AG10803 (cell line): ENCODE data around the gene CPNE6.

Experiments
- DNase-seq: peaks from one replicate; pipeline ENCODE4 v3.0.0; 2010; ENCODE audit warnings: low read depth
- H3K4me3 ChIP-seq: 2 replicates; pipeline ENCODE4 v1.5.1; 2011; ENCODE audit warnings: mild to moderate bottlenecking, low read length, control low read depth
- TF ChIP-seq, protein P1 (sequence below): conservative IDR thresholded peaks from 2 replicates; pipeline ENCODE4 v1.5.1; 2011; ENCODE audit warnings: mild to moderate bottlenecking, low read length, control low read depth, inconsistent platforms

The CPNE6 gene

DNA sequence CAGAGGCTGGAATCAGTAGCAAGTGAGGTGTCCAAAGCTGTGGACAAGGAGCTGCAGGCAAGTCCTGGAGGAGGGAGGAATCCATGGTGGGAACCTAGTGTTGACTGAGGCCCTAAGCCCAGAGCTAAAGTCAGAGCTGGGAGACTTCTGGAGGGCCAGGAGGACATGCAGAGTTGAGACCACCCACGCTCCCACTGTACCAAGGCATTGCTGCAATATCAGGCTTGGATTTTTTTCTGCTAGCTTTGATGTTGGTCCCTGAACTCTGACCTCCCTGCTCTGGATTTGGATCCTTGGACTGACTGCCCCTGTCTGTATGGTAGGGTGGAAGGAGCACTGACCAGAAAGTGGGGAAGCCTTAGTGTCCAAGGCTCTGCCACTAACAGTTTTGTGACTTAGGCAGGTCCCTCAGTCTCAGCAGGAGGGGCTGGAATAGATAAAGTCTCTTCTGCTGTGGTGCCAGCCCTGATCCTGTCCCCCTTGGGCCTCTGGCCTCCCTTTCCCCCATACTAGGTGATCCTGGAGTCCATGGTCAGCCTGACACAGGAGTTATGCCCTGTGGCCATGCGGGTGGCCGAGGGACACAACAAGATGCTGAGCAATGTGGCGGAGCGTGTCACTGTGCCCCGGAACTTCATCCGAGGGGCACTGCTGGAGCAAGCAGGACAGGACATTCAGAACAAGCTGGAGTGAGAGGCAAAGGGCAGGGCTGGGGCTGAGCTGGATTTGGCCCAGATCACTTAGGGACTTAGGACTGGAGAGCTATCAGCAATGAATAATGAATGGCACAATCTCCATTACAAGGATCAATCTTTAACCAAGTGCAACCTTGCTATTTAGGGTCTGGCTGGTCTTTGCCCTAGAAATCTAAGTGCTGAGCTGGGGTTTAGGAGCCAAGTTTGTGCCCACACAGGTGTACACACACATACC, 10.1 kb upstream of the CPNE6 start:
- no peak for DNase-seq
- TF ChIP-seq, protein P1, sequence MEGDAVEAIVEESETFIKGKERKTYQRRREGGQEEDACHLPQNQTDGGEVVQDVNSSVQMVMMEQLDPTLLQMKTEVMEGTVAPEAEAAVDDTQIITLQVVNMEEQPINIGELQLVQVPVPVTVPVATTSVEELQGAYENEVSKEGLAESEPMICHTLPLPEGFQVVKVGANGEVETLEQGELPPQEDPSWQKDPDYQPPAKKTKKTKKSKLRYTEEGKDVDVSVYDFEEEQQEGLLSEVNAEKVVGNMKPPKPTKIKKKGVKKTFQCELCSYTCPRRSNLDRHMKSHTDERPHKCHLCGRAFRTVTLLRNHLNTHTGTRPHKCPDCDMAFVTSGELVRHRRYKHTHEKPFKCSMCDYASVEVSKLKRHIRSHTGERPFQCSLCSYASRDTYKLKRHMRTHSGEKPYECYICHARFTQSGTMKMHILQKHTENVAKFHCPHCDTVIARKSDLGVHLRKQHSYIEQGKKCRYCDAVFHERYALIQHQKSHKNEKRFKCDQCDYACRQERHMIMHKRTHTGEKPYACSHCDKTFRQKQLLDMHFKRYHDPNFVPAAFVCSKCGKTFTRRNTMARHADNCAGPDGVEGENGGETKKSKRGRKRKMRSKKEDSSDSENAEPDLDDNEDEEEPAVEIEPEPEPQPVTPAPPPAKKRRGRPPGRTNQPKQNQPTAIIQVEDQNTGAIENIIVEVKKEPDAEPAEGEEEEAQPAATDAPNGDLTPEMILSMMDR = no peak
- no peak overlapping the region for H3K4me3 ChIP-seq

DNA sequence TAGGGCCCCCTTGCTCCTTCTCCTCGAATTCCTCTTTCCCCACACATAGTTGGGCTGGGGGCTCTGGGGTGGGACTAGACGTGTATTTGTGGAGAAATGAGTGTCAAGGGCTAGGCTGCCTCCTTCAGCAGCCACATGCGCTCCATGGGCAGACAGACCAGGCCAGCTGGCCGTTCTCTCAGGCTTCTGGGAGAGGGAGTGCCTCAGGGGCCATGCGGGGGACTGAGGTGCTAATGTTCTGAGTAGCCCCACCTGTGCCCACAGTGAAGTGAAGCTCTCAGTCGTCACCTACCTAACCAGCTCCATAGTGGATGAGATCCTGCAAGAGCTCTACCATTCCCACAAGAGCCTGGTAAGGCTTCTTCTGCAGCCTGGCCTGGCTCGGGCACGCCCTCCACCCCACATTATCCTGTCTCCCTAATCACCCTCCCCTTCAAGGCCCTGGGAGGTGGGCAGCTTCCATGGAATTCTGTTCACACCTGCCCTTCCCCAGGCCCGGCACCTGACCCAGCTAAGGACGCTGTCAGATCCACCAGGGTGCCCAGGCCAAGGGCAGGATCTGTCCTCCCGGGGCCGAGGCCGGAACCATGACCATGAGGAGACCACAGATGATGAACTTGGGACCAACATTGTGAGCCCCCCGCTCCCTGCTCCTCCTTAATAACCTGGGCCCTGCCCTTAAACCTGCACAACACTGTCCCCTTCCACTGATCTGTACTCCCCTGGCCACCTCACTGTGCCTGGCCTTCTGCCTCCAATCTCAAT, 9.0 kb upstream of the CPNE6 start:
- TF ChIP-seq, protein P1 = no peak
- no peak for DNase-seq

DNA sequence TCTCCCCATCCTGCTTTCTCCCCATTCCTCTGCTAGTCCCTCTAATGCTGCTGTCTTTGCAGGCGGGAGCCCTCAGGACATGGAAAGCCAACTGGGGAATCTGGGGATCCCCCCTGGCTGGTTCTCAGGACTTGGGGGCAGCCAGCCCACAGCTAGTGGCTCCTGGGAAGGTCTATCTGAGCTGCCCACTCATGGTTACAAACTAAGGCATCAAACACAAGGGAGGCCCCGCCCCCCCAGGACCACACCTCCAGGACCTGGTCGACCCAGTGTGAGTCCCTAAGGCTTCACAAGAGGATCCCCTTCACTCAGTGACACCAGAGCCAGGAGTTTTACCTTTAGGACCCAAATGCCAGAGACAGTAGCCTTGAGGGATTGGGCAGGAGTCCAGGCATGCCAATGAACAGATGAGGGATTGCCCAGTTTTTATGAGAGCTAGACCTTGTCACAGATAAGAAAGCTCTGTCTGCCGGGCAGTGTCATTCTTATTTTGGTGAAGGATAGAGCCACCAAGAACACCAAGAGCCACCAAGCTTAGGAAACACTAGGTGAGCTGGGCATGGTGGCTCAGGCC, 8.0 kb upstream of the CPNE6 start:
- no peak overlapping the region for H3K4me3 ChIP-seq
- no peak for DNase-seq
- TF ChIP-seq, protein P1 = no peak

More for the DNA sequence above, 9.0 kb upstream of the CPNE6 start:
- no peak overlapping the region for H3K4me3 ChIP-seq

DNA sequence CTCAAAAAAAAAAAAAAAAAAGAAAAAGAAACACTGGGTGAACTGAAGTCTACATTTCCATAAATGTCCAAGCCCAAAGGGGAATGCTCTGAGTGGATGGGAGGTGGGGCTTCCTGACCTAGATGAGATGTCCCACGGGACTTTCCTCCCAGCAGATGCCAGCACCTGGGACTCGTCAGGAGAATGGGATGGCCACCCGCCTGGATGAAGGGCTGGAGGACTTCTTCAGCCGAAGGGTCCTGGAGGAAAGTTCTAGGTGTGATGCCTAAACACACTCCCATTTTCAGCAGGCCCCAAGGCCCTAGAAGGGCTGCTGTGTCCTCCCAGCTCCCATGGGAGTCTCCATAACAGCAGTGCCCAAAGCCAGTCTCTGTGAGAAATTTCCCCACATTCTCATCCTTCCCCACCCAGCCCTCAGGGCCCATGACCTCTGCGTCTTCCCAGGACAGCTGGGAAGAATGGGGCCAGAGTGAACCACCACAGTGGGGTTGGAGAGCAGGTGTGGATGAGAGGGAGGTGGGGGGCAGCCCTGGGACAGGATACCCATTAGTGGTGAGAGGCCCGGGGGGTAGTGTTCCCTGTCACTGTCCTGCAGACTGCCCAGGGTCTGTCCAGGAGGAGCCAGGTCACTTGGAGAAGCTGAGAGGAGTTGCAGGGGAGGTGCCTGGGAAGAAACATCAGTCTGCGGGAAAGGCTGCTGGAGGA, 7.1 kb upstream of the CPNE6 start:
- TF ChIP-seq, protein P1 = no peak
- no peak overlapping the region for H3K4me3 ChIP-seq
- no peak for DNase-seq

DNA sequence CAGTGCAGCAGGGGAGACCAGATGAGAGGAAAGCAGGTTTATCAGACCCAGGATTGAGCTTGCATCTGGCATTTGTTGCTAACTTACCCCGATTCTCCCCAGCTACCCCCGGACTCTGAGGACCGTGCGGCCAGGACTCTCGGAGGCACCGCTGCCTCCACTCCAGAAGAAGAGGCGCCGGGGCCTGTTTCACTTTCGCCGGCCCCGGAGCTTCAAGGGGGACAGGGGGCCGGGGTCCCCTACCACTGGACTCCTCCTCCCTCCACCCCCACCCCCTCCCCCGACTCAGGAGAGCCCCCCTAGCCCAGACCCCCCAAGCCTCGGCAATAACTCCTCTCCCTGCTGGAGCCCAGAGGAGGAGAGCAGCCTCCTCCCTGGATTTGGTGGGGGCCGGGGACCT, 6.5 kb upstream of the CPNE6 start:
- no peak overlapping the region for H3K4me3 ChIP-seq
- TF ChIP-seq, protein P1 = no peak
- no peak for DNase-seq

DNA sequence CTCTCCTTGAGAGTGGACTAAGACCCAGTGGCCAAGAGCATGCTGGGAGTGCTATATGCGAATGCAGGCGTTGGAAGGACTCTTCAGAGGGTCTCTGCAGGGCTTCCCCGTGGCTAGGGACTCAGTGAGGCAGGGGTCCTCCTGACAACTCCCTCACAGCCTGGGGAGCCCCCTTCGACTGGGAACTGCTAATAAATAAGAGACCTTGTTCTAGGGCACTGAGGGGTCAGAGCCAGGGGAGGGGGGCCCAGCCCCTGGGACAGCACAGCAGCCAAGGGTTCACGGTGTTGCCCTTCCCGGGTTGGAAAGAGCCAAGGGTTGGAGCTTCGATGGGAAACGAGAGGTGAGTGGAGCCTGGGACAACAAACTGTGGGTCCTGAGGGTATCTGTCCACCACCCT, 6.0 kb upstream of the CPNE6 start:
- H3K4me3 ChIP-seq = no peak overlapping the region
- no peak for DNase-seq
- TF ChIP-seq, protein P1 = no peak
